Neural progenitor cell (in vitro differentiated cells): ENCODE results near the gene FES.

Source experiments
- EZH2 ChIP-seq: fragments of 200-600 bp; sonication (generic); IDR thresholded peaks from 2 replicates; pipeline ENCODE4 v1.6.1; 2017; ENCODE audit warnings: antibody characterized with exemption, mild to moderate bottlenecking, moderate library complexity
- EZH2phosphoT487 ChIP-seq: fragments of 200-600 bp; sonication (generic); IDR thresholded peaks from 2 replicates; pipeline ENCODE4 v1.6.1; 2017; ENCODE audit warnings: antibody characterized with exemption
- TF ChIP-seq, protein P1 (sequence below): fragments of 200-600 bp; sonication (generic); IDR thresholded peaks from 2 replicates; pipeline ENCODE4 v1.5.1; 2017; ENCODE audit warnings: antibody characterized with exemption, mild to moderate bottlenecking

DNA sequence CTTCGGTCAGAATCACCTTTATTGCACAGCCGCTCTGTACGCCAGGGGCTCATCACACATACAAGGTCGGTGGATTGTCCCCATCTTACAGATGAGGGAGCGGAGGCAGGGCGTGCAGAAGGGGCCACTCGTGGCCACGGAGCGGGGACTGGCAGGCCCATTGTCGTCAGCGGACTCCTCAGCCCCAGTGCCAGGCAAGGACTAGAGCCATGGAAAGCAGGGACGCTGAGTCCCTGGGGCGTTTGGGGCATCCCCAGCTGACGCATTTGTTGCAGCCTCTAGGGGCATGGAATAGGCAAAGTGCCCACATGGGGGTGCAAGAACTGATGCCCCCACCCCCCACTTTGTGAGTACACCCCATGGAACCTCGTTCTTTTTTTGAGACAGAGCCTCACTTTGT, 45.8 kb upstream of the FES start:
- TF ChIP-seq, protein P1, sequence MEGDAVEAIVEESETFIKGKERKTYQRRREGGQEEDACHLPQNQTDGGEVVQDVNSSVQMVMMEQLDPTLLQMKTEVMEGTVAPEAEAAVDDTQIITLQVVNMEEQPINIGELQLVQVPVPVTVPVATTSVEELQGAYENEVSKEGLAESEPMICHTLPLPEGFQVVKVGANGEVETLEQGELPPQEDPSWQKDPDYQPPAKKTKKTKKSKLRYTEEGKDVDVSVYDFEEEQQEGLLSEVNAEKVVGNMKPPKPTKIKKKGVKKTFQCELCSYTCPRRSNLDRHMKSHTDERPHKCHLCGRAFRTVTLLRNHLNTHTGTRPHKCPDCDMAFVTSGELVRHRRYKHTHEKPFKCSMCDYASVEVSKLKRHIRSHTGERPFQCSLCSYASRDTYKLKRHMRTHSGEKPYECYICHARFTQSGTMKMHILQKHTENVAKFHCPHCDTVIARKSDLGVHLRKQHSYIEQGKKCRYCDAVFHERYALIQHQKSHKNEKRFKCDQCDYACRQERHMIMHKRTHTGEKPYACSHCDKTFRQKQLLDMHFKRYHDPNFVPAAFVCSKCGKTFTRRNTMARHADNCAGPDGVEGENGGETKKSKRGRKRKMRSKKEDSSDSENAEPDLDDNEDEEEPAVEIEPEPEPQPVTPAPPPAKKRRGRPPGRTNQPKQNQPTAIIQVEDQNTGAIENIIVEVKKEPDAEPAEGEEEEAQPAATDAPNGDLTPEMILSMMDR = no peak
- no peak for TF ChIP-seq EZH2
- TF ChIP-seq EZH2phosphoT487 = no peak
